HEK293 (cell line): ENCODE results near the gene TMEM178A.
A peak's percentile ranks its signal among the peaks of the same experiment; 100 is the strongest.

Experiments
- CTCF ChIA-PET: fragments of 350-600 bp; formaldehyde crosslinking; extraction: SDS; loops from one replicate; lab custom pipeline; 2021; ENCODE audit warnings: antibody characterized with exemption; lab: Yijun Ruan, JAX
- POLR2A ChIA-PET: fragments of 300-600 bp; formaldehyde crosslinking; extraction: SDS; loops from one replicate; lab custom pipeline; 2020; ENCODE audit warnings: antibody characterized with exemption, inconsistent platforms; lab: Yijun Ruan, JAX
- H3K27ac ChIP-seq: fragments of 200-500 bp; sonication (Bioruptor generic); 2 replicates; pipeline ENCODE4 v1.5.1; 2014; ENCODE audit warnings: low read depth, low read length, control low read depth, inconsistent platforms; ENCODE audit errors: extremely low read depth
- H3K36me3 ChIP-seq, 2 experiments: fragments of 200-500 bp in 1 of 2; sonication (Bioruptor generic) in 1 of 2; 1 replicate in 1 of 2; 2 replicates in 1 of 2; pipeline ENCODE4 v1.5.1; 2014 to 2017; ENCODE audit warnings: inconsistent platforms in 2 of 2, low read length in 2 of 2; ENCODE audit not compliant: control insufficient read depth in 2 of 2, insufficient read depth in 1 of 2
- H3K4me1 ChIP-seq: fragments of 200-500 bp; sonication (Bioruptor generic); 2 replicates; pipeline ENCODE4 v1.5.1; 2014; ENCODE audit warnings: mild to moderate bottlenecking, low read length, inconsistent platforms; ENCODE audit not compliant: control insufficient read depth, insufficient read depth
- H3K4me3 ChIP-seq: 2 replicates; pipeline ENCODE4 v1.5.1; 2011; ENCODE audit warnings: low read depth, mild to moderate bottlenecking, control low read depth, low read length, moderate library complexity
- H3K9me3 ChIP-seq: fragments of 200-500 bp; sonication (Bioruptor generic); 2 replicates; pipeline ENCODE4 v1.5.1; 2014; ENCODE audit warnings: low read depth, low read length, inconsistent platforms; ENCODE audit not compliant: control insufficient read depth, insufficient read depth
- BCL11A ChIP-seq: fragments of 450-650 bp; formaldehyde crosslinking; IDR thresholded peaks from 2 replicates; pipeline ENCODE4 v1.5.1; 2016; ENCODE audit warnings: low read depth, missing biosample characterization, missing genetic modification characterization
- EGR2 ChIP-seq: fragments of 450-650 bp; formaldehyde crosslinking; IDR thresholded peaks from 2 replicates; pipeline ENCODE4 v1.5.1; 2016; ENCODE audit warnings: low read depth, missing biosample characterization, missing genetic modification characterization
- GFI1B ChIP-seq: fragments of 450-650 bp; formaldehyde crosslinking; IDR thresholded peaks from 2 replicates; pipeline ENCODE4 v1.5.1; 2016; ENCODE audit warnings: missing biosample characterization, missing genetic modification characterization
- KLF7 ChIP-seq: fragments of 450-650 bp; formaldehyde crosslinking; IDR thresholded peaks from 2 replicates; pipeline ENCODE4 v1.5.1; 2016; ENCODE audit warnings: missing biosample characterization, missing genetic modification characterization, borderline replicate concordance
- MEIS1 ChIP-seq: sonication (generic); formaldehyde crosslinking; IDR thresholded peaks from 2 replicates; pipeline ENCODE4 v1.8.1; 2022; ENCODE audit warnings: missing genetic modification reagents, mild to moderate bottlenecking, borderline replicate concordance
- RBAK ChIP-seq: fragments of 450-650 bp; formaldehyde crosslinking; IDR thresholded peaks from 2 replicates; pipeline ENCODE4 v1.5.1; 2016; ENCODE audit warnings: missing biosample characterization, missing genetic modification characterization
- REPIN1 ChIP-seq: fragments of 450-650 bp; formaldehyde crosslinking; IDR thresholded peaks from 2 replicates; pipeline ENCODE4 v1.5.1; 2017; ENCODE audit warnings: missing biosample characterization, missing genetic modification characterization, low read depth
- TCF7L2 ChIP-seq: IDR thresholded peaks from 2 replicates; pipeline ENCODE4 v1.6.1; 2011; ENCODE audit warnings: low read depth, mild to moderate bottlenecking, inconsistent platforms, low read length, moderate library complexity, borderline replicate concordance
- ZBTB1 ChIP-seq: fragments of 450-650 bp; formaldehyde crosslinking; IDR thresholded peaks from 2 replicates; pipeline ENCODE4 v1.5.1; 2016; ENCODE audit warnings: missing biosample characterization, missing genetic modification characterization
- ZBTB48 ChIP-seq: fragments of 450-650 bp; formaldehyde crosslinking; IDR thresholded peaks from 2 replicates; pipeline ENCODE4 v1.5.1; 2016; ENCODE audit warnings: missing biosample characterization, missing genetic modification characterization
- ZBTB7A ChIP-seq: fragments of 450-650 bp; formaldehyde crosslinking; IDR thresholded peaks from 2 replicates; pipeline ENCODE4 v1.5.1; 2016; ENCODE audit warnings: low read depth, missing biosample characterization, missing genetic modification characterization
- ZFHX2 ChIP-seq: fragments of 450-650 bp; formaldehyde crosslinking; conservative IDR thresholded peaks from 2 replicates; pipeline ENCODE4 v1.5.1; 2016; ENCODE audit warnings: missing biosample characterization, missing genetic modification characterization
- ZNF121 ChIP-seq: fragments of 450-650 bp; formaldehyde crosslinking; IDR thresholded peaks from 2 replicates; pipeline ENCODE4 v1.5.1; 2016; ENCODE audit warnings: missing biosample characterization, missing genetic modification characterization
- ZNF341 ChIP-seq: fragments of 450-650 bp; formaldehyde crosslinking; IDR thresholded peaks from 2 replicates; pipeline ENCODE4; 2016; ENCODE audit warnings: low read depth, missing biosample characterization, missing genetic modification characterization
- ZNF530 ChIP-seq: fragments of 450-650 bp; formaldehyde crosslinking; IDR thresholded peaks from 2 replicates; pipeline ENCODE4 v1.5.1; 2016; ENCODE audit warnings: low read depth, missing biosample characterization, missing genetic modification characterization
- ZNF670 ChIP-seq: fragments of 450-650 bp; formaldehyde crosslinking; IDR thresholded peaks from 2 replicates; pipeline ENCODE4 v1.5.1; 2016; ENCODE audit warnings: missing biosample characterization, missing genetic modification characterization, low read depth
- ZNF747 ChIP-seq: fragments of 450-650 bp; formaldehyde crosslinking; IDR thresholded peaks from 2 replicates; pipeline ENCODE4 v1.5.1; 2016; ENCODE audit warnings: missing biosample characterization, missing genetic modification characterization
- ZNF830 ChIP-seq: fragments of 450-650 bp; IDR thresholded peaks from 2 replicates; pipeline ENCODE4 v1.5.0; 2018; ENCODE audit warnings: missing biosample characterization, missing genetic modification characterization, low read depth, mild to moderate bottlenecking, moderate library complexity
- ZSCAN23 ChIP-seq: fragments of 450-650 bp; formaldehyde crosslinking; IDR thresholded peaks from 2 replicates; pipeline ENCODE4 v1.5.1; 2016; ENCODE audit warnings: missing biosample characterization, missing genetic modification characterization
- TF ChIP-seq, protein P1 (sequence below): fragments of 450-650 bp; formaldehyde crosslinking; IDR thresholded peaks from 2 replicates; pipeline ENCODE4 v1.5.1; 2016; ENCODE audit warnings: missing biosample characterization, missing genetic modification characterization
- TF ChIP-seq, protein P2 (sequence below): fragments of 450-650 bp; formaldehyde crosslinking; IDR thresholded peaks from 2 replicates; pipeline ENCODE4 v1.5.1; 2017; ENCODE audit warnings: missing biosample characterization, missing genetic modification characterization

TMEM178A gene

DNA sequence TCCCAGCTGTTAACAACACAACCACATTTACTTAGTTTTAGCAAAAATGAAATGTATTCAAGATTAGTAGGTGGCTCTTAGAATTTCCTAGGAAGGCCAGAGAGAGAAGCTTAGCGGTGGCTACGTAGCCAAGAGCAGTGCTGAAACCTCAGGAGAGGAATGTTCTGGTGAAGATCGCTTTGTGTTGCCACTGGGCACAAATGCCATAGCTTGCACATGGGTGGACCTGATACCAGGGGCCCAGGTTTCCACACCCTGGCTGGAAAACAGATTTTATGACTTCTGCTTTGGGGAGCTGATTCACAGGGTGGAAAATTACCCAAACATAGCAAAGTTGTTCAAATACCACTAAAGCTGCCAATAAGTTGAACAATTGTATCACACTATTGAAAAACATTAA is 69.9 kb downstream of the TMEM178A start (continued):
- no peak for TF ChIP-seq RBAK (tag by site-specific recombination)
- TF ChIP-seq, protein P1, sequence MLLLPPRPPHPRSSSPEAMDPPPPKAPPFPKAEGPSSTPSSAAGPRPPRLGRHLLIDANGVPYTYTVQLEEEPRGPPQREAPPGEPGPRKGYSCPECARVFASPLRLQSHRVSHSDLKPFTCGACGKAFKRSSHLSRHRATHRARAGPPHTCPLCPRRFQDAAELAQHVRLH (tag by site-specific recombination), result no peak

DNA sequence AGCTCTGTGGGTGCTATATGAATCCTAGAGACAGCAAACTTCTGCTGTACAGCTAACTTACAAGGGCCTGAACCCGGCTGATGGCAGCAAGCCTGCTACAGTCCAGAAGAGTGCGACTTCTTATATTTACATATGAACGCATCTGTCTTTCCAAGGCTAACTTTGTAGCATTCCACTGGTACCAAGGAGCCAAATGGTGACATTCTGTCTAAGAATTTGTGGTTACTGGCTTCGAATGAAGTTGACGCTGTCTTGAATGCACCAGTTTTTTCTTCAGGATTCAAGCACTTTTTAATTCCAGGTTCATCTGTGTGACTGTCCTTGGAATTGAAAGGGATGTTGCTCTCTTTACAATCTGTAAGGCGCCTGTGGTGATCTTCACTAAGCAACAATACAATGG is 70.9 kb downstream of the TMEM178A start:
- Histone ChIP-seq H3K27ac (no peak overlapping the region), H3K9me3 (no peaks in the 10 kb centered on the region), H3K4me3 (no peak overlapping the region), H3K4me1 (no peaks in the 10 kb centered on the region), H3K36me3 (peaks cover 26 to 91% of the 10 kb centered on the region in 2 experiments)
- ChIA-PET POLR2A (no interaction called here), CTCF (interaction anchor here (1.6 kb wide), 1 partner anchor 8 kb away, joined by 10 read pairs; no protein-coding TSS in a partner anchor)
- no peak for TF ChIP-seq ZBTB48 (tag by site-specific recombination)

DNA sequence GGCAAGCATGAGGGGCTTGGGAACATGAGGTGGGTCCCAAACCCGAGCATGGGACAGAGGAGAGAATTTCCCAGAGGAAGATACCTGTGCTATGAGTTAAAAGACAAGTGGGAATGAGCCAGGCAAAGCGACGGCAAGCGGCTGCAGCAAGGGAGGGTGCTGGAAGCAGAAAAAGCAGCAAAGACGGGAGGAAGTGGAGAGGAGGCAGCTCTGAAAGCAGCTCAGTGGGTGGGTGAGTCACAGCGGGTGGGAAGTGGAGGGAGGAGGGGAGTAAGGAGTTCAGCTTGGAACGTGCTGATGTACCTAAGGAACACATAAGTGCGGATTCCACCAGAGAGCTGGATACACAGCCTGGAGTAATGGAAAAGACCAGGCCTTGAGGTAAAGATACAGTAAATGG is 71.9 kb downstream of the TMEM178A start:
- Histone ChIP-seq H3K4me3 (no peak overlapping the region), H3K36me3 (peaks cover 30 to 96% of the 10 kb centered on the region in 2 experiments)

DNA sequence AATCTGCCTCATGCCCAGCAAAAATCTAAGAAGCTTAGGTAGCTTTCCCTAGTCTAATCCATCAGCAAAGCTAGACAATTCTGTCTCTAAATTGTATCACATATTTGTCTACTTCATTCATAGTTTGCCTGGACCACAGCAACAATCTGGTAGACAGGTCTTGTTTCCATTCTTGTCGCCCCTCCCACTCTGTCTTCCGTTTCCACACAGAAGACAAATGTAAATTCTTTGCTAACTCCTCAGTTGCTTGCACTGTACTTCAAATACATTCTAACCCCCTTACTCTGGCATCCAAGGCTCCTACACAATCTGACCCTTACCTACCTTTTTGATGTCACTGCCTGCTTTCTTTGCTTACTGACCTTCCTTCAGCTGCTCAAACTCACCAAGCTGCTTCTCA is 73.2 kb downstream of the TMEM178A start:
- H3K4me1 ChIP-seq, result no peaks in the 10 kb centered on the region
- no peak overlapping the region for H3K27ac ChIP-seq
- POLR2A ChIA-PET, result no interaction called here
- CTCF ChIA-PET, result interaction anchor here (1.0 kb wide), 1 partner anchor 10 kb away, joined by 4 read pairs; no protein-coding TSS in a partner anchor
- TF ChIP-seq ZNF121 (tag by site-specific recombination), result no peak
- no peak for TF ChIP-seq ZBTB1 (tag by site-specific recombination)
- TF ChIP-seq ZNF747 (tag by site-specific recombination), result no peak
- TF ChIP-seq ZNF341 (tag by site-specific recombination), result no peak
- TF ChIP-seq, protein P2, sequence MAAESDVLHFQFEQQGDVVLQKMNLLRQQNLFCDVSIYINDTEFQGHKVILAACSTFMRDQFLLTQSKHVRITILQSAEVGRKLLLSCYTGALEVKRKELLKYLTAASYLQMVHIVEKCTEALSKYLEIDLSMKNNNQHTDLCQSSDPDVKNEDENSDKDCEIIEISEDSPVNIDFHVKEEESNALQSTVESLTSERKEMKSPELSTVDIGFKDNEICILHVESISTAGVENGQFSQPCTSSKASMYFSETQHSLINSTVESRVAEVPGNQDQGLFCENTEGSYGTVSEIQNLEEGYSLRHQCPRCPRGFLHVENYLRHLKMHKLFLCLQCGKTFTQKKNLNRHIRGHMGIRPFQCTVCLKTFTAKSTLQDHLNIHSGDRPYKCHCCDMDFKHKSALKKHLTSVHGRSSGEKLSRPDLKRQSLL (tag by site-specific recombination), result no peak
- TF ChIP-seq REPIN1, result no peak
- TF ChIP-seq TCF7L2, result no peak
- TF ChIP-seq ZBTB7A (tag by site-specific recombination), result no peak
- H3K36me3 ChIP-seq, result peaks cover 30 to 96% of the 10 kb centered on the region in 2 experiments
- H3K9me3 ChIP-seq, result no peaks in the 10 kb centered on the region
- no peak overlapping the region for H3K4me3 ChIP-seq

More for the DNA sequence above, 71.9 kb downstream of the TMEM178A start:
- Histone ChIP-seq H3K27ac (no peak overlapping the region), H3K9me3 (no peaks in the 10 kb centered on the region), H3K4me1 (no peaks in the 10 kb centered on the region)
- CTCF ChIA-PET, result interaction anchor here (1.6 kb wide), 1 partner anchor 9 kb away, joined by 10 read pairs; no protein-coding TSS in a partner anchor
- POLR2A ChIA-PET, result interaction anchor here (0.6 kb wide), 1 partner anchor 21 kb away, joined by 3 read pairs; no protein-coding TSS in a partner anchor
- TF ChIP-seq ZFHX2, result peak; percentile 43; the same call in 1 of the 2 replicates
- no peak for TF ChIP-seq ZNF830
- TF ChIP-seq KLF7 (tag by site-specific recombination), result no peak
- TF ChIP-seq EGR2 (tag by site-specific recombination), result peak; percentile 55; the same call in 1 of the 2 replicates
- TF ChIP-seq MEIS1 (CRISPR knock-in tag), result no peak
- TF ChIP-seq ZSCAN23, result no peak
- TF ChIP-seq ZNF670 (tag by site-specific recombination), result no peak
- TF ChIP-seq ZNF530, result no peak
- TF ChIP-seq BCL11A (tag by site-specific recombination), result no peak
- TF ChIP-seq GFI1B (tag by site-specific recombination), result no peak
